Endometrial microvascular endothelial cells (primary cell): Measurements from ENCODE around the gene MFSD6. TPM values are rescaled to one million over a fixed set of nuclear protein-coding genes. Genes with fewer than 3 reads are reported as not detected.
"Not testable (repeated sequence)": the region's sequence is repeated elsewhere in the genome, so short reads cannot be mapped to it uniquely, and the experiment has no call there.

ENCODE experiments used
- in situ Hi-C: cut with HindIII; loops from 2 replicates; pipeline ENCODE4 v1.10.0; 2017; ENCODE audit warnings: low sequenced_read_pairs, low pct_unique_long_range_greater_than_20kb; ENCODE audit errors: inconsistent ontology term
- total RNA-seq: library from RNA; depleted of rRNA; stranded (reverse); fragments of >200 nt; gene quantifications from one replicate; pipeline ENCODE4 v1.2.3, GENCODE V29; 2015; ENCODE audit errors: inconsistent ontology term

The MFSD6 gene
- total RNA-seq, 1 donor from 2014 or later, result 2.5 TPM

GRCh38 chr2:190455358-190456095 lies 47.4 kb downstream of the MFSD6 start:
- in situ Hi-C loops, result no loop called here

GRCh38 chr2:190456833-190457232 lies 48.7 kb downstream of the MFSD6 start:
- in situ Hi-C loops, result no loop called here

GRCh38 chr2:190457256-190457655 lies 49.1 kb downstream of the MFSD6 start:
- in situ Hi-C loops, result no loop called here

- in situ Hi-C loops, result no loop called here
Measured at GRCh38 chr2:190458352-190459107, 50.4 kb downstream of the MFSD6 start.

- in situ Hi-C loops, result no loop called here
Measured at GRCh38 chr2:190459881-190460280, 51.7 kb downstream of the MFSD6 start.

- in situ Hi-C loops, result no loop called here
Measured at GRCh38 chr2:190460487-190460886, 52.3 kb downstream of the MFSD6 start.

GRCh38 chr2:190462181-190462580 lies 54.0 kb downstream of the MFSD6 start:
- in situ Hi-C loops, result no loop called here

- in situ Hi-C loops, result no loop called here
Measured at GRCh38 chr2:190462611-190463010, 54.5 kb downstream of the MFSD6 start.

- in situ Hi-C loops, result no loop called here
Measured at GRCh38 chr2:190465060-190465459, 56.9 kb downstream of the MFSD6 start.

- in situ Hi-C loops, result no loop called here
Measured at GRCh38 chr2:190466819-190467446, 58.8 kb downstream of the MFSD6 start.

GRCh38 chr2:190467575-190468083 lies 59.5 kb downstream of the MFSD6 start:
- in situ Hi-C loops, result no loop called here

GRCh38 chr2:190468354-190468753 lies 60.2 kb downstream of the MFSD6 start:
- in situ Hi-C loops, result not testable (repeated sequence)

- in situ Hi-C loops, result no loop called here
Measured at GRCh38 chr2:190468814-190469569, 60.8 kb downstream of the MFSD6 start.

GRCh38 chr2:190469771-190470170 lies 61.6 kb downstream of the MFSD6 start:
- in situ Hi-C loops, result no loop called here

GRCh38 chr2:190470256-190470826 lies 62.2 kb downstream of the MFSD6 start:
- in situ Hi-C loops, result no loop called here

- in situ Hi-C loops, result no loop called here
Measured at GRCh38 chr2:190477661-190478454, 69.7 kb downstream of the MFSD6 start.

- in situ Hi-C loops, result no loop called here
Measured at GRCh38 chr2:190478572-190479195, 70.5 kb downstream of the MFSD6 start.

GRCh38 chr2:190481339-190481738 lies 73.2 kb downstream of the MFSD6 start:
- in situ Hi-C loops, result no loop called here
